Mammary microvascular endothelial cell (primary cell): ENCODE results near the gene VGLL3. TPM values are rescaled to one million over a fixed set of nuclear protein-coding genes. Genes with fewer than 3 reads are reported as not detected.

Source experiments
- total RNA-seq: library from RNA; depleted of rRNA; stranded (reverse); fragments of >200 nt; gene quantifications from 2 replicates; pipeline ENCODE4 v1.2.3, GENCODE V29; 2015

VGLL3 gene
- 2.5 and 2.7 TPM in 2 replicates for total RNA-seq

DNA sequence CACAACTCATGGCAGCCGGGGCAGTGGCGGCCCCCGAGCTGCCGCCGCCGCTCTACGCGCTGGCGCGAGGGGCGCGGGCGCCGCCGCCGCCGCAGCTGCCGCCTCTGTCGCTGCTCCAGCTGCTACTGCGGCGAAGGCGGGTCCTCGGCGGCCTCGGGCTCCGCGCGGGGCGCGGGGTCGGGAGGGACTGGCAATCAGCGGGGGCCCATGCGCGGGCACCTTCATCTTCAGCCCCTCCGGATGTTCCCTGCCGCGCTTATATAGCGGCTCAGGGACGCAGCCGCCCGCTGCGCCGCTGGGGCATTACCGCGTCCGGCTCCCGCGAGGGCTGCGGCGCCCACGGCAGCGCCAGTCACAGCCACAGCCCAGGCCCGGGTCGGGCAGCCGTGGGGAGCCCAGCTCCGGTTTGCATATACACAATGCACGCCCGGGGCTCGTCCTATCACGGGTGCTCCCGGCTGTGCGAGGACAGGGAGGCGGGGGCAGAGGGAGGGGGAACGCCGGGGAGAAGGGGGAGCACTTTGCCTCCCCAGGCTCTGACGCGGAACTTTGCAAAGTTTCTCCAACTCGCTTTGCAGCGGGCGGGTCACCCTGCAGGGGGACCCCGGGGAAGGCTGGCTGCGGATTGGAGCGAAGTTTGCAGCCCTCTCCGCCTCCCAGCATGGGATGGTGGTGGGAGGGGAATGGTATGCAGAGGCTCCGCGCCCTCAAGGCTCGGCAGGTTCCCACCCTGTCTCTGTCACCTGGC lies at the start of gene VGLL3:
Gene VGLL3 (minus strand): TSS at position 416 of the 748 bp plus-strand sequence. CDS start 406 bp downstream, at position 10.

Other genes with a start within 250 kb of the VGLL3 start
- gene CHMP2B, start 236.2 kb upstream of the VGLL3 start, total RNA-seq, result 24.4 and 27.2 TPM in 2 replicates